Duodenal mucosa (tissue), 2 donors: ENCODE measurements around the gene IL1RAPL2.

ENCODE experiments used
- H3K27ac ChIP-seq: one replicate; pipeline ENCODE4 v1.7.0; 2013; ENCODE audit warnings: low read depth, low read length
- H3K27me3 ChIP-seq, 2 donors: one replicate each; pipeline ENCODE4 v1.7.0; 2013; ENCODE audit warnings: low read length in 2 of 2, control low read depth in 1 of 2; ENCODE audit not compliant: insufficient read depth in 2 of 2, control insufficient read depth in 1 of 2
- H3K36me3 ChIP-seq, 2 donors: one replicate each; pipeline ENCODE4 v1.7.0; 2013; ENCODE audit warnings: low read length in 2 of 2, control low read depth in 1 of 2; ENCODE audit not compliant: insufficient read depth in 2 of 2, control insufficient read depth in 1 of 2
- H3K4me1 ChIP-seq, 2 donors: one replicate each; pipeline ENCODE4 v1.7.0; 2013; ENCODE audit warnings: low read length in 2 of 2, control low read depth in 1 of 2; ENCODE audit not compliant: insufficient read depth in 2 of 2, control insufficient read depth in 1 of 2
- H3K4me3 ChIP-seq, 2 donors: one replicate each; pipeline ENCODE4 v1.7.0; 2013; ENCODE audit warnings: low read length in 2 of 2, low read depth in 1 of 2
- H3K9ac ChIP-seq, 2 donors: one replicate each; pipeline ENCODE4 v1.7.0; 2013; ENCODE audit warnings: low read length in 2 of 2, low read depth in 1 of 2
- H3K9me3 ChIP-seq, 2 donors: one replicate each; pipeline ENCODE4 v1.7.0; 2013; ENCODE audit warnings: low read length in 2 of 2, control low read depth in 1 of 2; ENCODE audit not compliant: control insufficient read depth in 1 of 2

Gene IL1RAPL2

DNA sequence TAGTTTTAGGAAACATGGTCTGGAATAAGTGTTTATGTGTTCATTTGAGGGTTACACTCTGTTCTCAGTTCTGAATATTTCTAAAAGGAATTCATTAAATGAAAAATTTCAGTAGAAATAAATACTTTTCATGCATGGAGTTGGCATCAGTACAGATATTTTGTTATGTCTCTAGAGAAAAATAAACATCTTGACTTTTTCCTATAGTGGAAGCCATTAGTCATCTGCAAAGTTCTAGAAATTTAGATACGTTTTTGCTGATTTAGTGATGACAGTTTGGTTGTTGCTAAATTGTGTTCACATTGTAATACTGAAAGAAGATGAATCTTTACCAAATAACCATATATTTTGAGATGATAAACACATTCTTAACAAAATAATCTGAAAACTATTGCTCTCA, 922.7 kb downstream of the IL1RAPL2 start:
- Histone ChIP-seq H3K36me3 (no peaks in the 10 kb centered on the region), H3K9me3 (no peaks in the 10 kb centered on the region), H3K4me1 (no peaks in the 10 kb centered on the region), H3K4me3 (no peak overlapping the region), H3K27ac (no peak overlapping the region), H3K9ac (no peak overlapping the region), H3K27me3 (no peaks in the 10 kb centered on the region)

- no peaks in the 10 kb centered on the region for H3K4me1 ChIP-seq
- no peaks in the 10 kb centered on the region for H3K9me3 ChIP-seq
- no peaks in the 10 kb centered on the region for H3K36me3 ChIP-seq
- no peak overlapping the region for H3K9ac ChIP-seq
- no peaks in the 10 kb centered on the region for H3K27me3 ChIP-seq
- H3K27ac ChIP-seq, result no peak overlapping the region
- no peak overlapping the region for H3K4me3 ChIP-seq
These were observed 929.4 kb downstream of the IL1RAPL2 start for GRCh38 chrX:105495376-105495775.

DNA sequence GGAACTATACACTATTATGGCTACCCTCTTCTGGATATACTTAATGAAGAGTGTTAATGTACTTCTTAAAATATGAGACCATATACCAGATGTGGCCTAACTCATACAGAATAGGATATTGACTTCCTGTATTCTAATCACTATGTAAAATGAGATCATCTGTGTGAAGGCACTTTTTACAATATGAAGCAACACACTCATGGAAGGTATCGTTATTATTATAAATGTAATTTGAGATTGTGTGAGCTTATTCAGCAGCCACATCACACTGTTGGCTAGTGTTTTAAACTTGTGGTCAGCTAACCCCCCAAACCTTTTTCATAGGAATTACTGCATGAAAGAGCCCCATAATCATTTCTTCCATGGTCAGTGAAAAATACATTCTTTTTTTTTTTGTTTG, 936.3 kb downstream of the IL1RAPL2 start:
- H3K36me3 ChIP-seq, result no peaks in the 10 kb centered on the region
- no peaks in the 10 kb centered on the region for H3K4me1 ChIP-seq
- H3K9ac ChIP-seq, result no peak overlapping the region

GRCh38 chrX:105515561-105515960, 949.6 kb downstream of the IL1RAPL2 start:
- Histone ChIP-seq H3K27me3 (no peaks in the 10 kb centered on the region), H3K36me3 (no peaks in the 10 kb centered on the region), H3K4me3 (no peak overlapping the region), H3K9me3 (no peaks in the 10 kb centered on the region), H3K27ac (no peak overlapping the region), H3K9ac (no peak overlapping the region), H3K4me1 (no peaks in the 10 kb centered on the region)

More for the DNA sequence above, 936.3 kb downstream of the IL1RAPL2 start:
- no peaks in the 10 kb centered on the region for H3K9me3 ChIP-seq
- no peaks in the 10 kb centered on the region for H3K27me3 ChIP-seq
- H3K27ac ChIP-seq, result no peak overlapping the region
- H3K4me3 ChIP-seq, result no peak overlapping the region

DNA sequence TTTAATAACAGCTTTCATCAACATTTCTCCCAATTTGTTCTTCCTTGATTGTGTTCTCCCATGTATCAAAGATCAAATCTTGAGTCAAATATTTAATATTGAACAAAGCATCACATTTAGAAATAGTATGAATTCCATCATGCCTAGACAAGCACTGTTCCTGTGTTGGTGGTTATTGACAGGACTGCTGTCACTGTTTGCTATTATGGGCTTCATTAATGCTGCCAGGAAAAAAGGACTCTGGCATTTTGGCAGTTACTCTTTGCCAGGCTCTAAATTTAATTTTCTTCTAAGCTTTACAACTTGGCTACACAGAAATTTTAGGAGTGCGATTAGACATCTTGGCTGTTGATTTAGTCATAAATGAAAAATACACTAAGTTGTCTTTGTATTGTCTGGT, 960.4 kb downstream of the IL1RAPL2 start:
- Histone ChIP-seq H3K27ac (no peak overlapping the region), H3K36me3 (no peaks in the 10 kb centered on the region), H3K9ac (no peak overlapping the region), H3K4me3 (no peak overlapping the region), H3K27me3 (no peaks in the 10 kb centered on the region), H3K4me1 (no peaks in the 10 kb centered on the region), H3K9me3 (no peaks in the 10 kb centered on the region)

- Histone ChIP-seq H3K9ac (no peak overlapping the region), H3K27me3 (no peaks in the 10 kb centered on the region), H3K4me1 (no peaks in the 10 kb centered on the region), H3K9me3 (no peaks in the 10 kb centered on the region), H3K4me3 (no peak overlapping the region), H3K36me3 (no peaks in the 10 kb centered on the region), H3K27ac (no peak overlapping the region)
These were observed 961.8 kb downstream of the IL1RAPL2 start for GRCh38 chrX:105527759-105528158.

- no peak overlapping the region for H3K27ac ChIP-seq
- H3K9me3 ChIP-seq, result no peaks in the 10 kb centered on the region
- H3K4me1 ChIP-seq, result no peaks in the 10 kb centered on the region
- no peak overlapping the region for H3K9ac ChIP-seq
- no peaks in the 10 kb centered on the region for H3K36me3 ChIP-seq
- no peaks in the 10 kb centered on the region for H3K27me3 ChIP-seq
- H3K4me3 ChIP-seq, result no peak overlapping the region
These were observed 968.0 kb downstream of the IL1RAPL2 start for GRCh38 chrX:105533951-105534350.

DNA sequence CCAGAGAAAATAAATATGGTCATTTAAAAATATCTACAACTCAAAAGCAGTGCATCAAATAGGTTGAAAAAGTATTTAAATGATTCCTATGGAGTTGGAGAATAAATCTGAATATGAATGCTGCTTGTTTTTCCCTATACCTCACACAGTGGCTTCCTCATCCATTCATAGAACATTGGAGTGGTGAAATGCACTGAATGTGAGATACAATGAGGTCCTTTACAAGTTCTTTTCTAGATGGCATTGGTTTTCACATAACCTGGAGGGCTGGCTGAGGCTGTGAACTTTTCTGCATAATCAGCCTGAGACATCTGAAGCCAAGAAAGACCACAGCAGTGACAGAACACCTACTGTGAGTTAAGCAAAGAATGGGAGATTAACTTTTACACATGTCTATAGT, 977.3 kb downstream of the IL1RAPL2 start:
- Histone ChIP-seq H3K4me3 (no peak overlapping the region), H3K9me3 (no peaks in the 10 kb centered on the region), H3K36me3 (no peaks in the 10 kb centered on the region), H3K9ac (no peak overlapping the region), H3K4me1 (no peaks in the 10 kb centered on the region), H3K27me3 (no peaks in the 10 kb centered on the region), H3K27ac (no peak overlapping the region)

DNA sequence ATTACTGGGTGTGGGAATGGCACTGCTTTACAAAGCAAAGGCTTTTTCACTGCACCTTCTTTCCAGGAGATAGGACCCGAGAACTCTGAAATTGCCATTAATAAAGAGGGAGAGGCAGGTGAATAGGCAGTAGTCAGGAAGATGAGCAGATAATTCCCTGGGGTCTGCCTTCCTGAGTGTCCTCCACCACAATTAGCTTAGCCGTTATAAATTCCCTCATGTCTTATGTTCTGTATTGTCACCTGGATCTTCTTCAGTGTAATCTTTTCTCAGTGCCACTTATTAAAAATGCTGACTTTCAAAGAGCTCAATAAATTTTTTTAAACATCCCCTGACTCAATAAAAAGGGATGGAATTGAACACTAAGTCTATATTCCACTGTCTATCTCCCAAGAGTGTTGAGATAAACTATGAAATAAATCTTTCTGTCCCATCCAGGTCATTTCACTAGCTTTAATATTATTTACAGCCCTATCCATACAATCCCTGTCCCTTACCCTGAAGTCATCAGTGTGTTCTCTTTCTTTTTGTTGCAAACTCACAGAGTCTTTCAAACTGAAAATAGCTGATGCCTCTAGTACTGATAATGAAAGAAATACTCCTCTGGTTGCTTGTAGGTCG, 984.2 kb downstream of the IL1RAPL2 start:
- Histone ChIP-seq H3K9me3 (no peaks in the 10 kb centered on the region), H3K4me1 (no peaks in the 10 kb centered on the region), H3K36me3 (no peaks in the 10 kb centered on the region), H3K27me3 (no peaks in the 10 kb centered on the region), H3K27ac (no peak overlapping the region), H3K9ac (no peak overlapping the region), H3K4me3 (no peak overlapping the region)

- H3K9ac ChIP-seq, result no peak overlapping the region
- no peaks in the 10 kb centered on the region for H3K4me1 ChIP-seq
- no peaks in the 10 kb centered on the region for H3K36me3 ChIP-seq
- H3K9me3 ChIP-seq, result no peaks in the 10 kb centered on the region
- no peak overlapping the region for H3K4me3 ChIP-seq
- H3K27ac ChIP-seq, result no peak overlapping the region
- no peaks in the 10 kb centered on the region for H3K27me3 ChIP-seq
These were observed 986.4 kb downstream of the IL1RAPL2 start for GRCh38 chrX:105552395-105552794.

DNA sequence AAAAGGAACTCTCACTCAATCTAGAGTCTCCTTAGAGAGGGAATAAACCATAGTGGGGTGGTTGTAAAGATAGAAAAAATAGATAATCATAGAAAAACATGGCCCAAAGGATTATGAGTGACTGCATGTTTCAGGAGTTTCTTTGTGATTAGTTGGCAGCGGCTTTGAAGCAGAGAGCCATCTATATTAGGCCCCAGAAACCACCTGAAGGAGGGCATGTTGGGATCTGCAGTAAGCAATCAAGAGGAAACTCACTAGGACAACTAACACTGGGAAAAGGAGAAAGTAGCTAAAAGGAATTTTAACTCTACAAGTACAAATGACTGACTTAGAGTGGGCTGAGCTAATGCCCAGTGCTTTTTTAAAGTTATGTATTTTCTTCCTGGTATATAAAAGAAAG, 987.1 kb downstream of the IL1RAPL2 start:
- Histone ChIP-seq H3K9ac (no peak overlapping the region), H3K4me1 (no peaks in the 10 kb centered on the region), H3K9me3 (no peaks in the 10 kb centered on the region), H3K36me3 (no peaks in the 10 kb centered on the region), H3K27me3 (no peaks in the 10 kb centered on the region), H3K4me3 (no peak overlapping the region), H3K27ac (no peak overlapping the region)
